D721Med (cell line): Measurements from ENCODE around the gene SH3BGRL.
A peak's percentile ranks its signal among the peaks of the same experiment; 100 is the strongest.

Experiments
- DNase-seq: peaks from one replicate; pipeline ENCODE4 v3.0.0; 2011; ENCODE audit warnings: low spot score; ENCODE audit not compliant: insufficient read length
- FAIRE-seq: peaks from 2 replicates; lab custom pipeline; 2011; peaks lifted over from hg19 to GRCh38; lab: Jason Lieb, UNC
- TF ChIP-seq, protein P1 (sequence below): IDR thresholded peaks from 2 replicates; pipeline ENCODE4 v1.5.1; 2012; ENCODE audit warnings: mild to moderate bottlenecking, control low read depth; ENCODE audit not compliant: insufficient read depth; ENCODE audit errors: missing control alignments

SH3BGRL gene

DNA sequence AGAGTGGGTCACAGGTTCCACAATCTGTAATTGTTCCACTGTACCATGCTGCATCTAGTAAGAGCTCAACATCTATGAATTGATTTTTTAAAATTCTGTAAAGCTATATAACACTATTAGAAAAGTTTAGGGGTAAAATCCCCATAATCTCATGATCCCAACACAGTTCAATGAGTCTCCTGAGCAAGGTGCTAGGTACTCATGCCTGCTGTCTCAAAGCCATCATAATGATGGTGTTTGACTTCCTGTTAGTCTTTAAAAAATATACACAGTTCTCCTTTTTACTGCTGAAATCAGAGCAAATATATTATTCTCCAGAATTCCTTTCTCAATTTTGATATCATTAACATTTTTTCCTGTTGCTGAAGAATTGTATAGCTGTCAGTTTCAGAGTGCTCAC lies 55.9 kb downstream of the SH3BGRL start:
- FAIRE-seq = no peak
- DNase-seq = no peak
- TF ChIP-seq, protein P1, sequence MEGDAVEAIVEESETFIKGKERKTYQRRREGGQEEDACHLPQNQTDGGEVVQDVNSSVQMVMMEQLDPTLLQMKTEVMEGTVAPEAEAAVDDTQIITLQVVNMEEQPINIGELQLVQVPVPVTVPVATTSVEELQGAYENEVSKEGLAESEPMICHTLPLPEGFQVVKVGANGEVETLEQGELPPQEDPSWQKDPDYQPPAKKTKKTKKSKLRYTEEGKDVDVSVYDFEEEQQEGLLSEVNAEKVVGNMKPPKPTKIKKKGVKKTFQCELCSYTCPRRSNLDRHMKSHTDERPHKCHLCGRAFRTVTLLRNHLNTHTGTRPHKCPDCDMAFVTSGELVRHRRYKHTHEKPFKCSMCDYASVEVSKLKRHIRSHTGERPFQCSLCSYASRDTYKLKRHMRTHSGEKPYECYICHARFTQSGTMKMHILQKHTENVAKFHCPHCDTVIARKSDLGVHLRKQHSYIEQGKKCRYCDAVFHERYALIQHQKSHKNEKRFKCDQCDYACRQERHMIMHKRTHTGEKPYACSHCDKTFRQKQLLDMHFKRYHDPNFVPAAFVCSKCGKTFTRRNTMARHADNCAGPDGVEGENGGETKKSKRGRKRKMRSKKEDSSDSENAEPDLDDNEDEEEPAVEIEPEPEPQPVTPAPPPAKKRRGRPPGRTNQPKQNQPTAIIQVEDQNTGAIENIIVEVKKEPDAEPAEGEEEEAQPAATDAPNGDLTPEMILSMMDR = no peak

DNA sequence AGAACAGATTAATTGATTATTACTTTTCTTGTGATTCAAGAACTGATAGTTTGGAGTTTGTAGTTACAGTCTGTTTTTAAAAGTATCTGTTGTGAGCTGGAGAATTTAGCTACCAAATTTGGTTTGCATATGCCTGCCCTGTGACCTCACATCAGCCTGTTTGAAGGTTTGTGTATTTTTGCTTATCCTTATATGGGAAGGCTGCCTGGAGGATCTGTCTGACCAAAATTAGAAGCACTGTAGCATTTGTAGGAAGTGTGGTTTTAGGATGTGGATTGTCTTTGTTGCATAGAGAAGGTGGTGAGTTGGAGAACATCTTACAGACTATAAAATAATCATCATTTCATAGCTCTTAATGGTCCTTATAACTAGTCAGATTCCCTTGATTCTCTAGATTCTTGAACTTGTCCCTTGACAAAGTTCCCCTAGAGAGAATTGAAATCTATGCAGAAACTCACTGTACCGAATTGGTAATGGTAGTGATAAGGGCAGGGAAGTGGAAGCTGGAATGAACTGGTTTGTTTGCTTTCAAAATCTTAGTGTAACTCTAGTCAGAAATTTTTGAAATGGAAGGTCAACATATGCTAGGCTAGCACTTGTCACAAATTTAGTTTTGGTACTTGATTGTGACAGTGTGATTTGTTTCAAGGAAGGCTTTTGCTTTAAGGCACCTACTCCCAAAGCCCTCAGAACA lies 57.3 kb downstream of the SH3BGRL start:
- DNase-seq (no peak), FAIRE-seq (peak; percentile 56)
- TF ChIP-seq, protein P1 = no peak

DNA sequence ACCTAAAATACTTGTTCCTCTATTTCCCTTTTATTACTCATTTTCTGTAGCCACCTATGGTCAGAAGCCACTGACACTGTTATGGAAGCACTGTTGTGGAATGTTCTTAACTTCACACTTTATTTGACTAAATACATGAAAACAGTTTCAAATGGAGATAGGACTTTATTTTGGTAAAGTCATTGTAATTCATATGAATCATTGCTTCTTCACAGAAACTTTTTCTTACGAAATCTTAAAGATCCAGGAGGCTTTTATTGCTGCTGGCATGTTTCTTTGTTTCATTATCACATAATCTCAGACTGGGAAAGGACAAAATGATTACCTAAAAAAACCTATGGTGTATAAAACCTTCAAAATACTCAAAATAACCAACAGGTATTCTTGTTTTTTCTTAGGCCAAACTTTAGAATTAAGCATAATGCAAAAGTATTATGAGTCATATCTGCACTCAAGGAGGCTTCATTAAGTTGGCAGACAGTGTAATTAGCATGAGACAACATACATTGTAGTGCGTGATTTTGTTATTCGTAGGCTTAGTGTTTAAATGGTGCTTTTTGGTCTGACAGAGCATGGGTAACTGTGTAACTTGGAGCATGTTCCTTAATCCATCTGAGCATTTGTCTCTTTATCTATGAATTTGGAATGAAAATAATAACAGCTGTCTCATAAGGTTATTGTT lies 58.0 kb downstream of the SH3BGRL start:
- TF ChIP-seq, protein P1 = no peak
- DNase-seq (no peak), FAIRE-seq (peak; percentile 61)

DNA sequence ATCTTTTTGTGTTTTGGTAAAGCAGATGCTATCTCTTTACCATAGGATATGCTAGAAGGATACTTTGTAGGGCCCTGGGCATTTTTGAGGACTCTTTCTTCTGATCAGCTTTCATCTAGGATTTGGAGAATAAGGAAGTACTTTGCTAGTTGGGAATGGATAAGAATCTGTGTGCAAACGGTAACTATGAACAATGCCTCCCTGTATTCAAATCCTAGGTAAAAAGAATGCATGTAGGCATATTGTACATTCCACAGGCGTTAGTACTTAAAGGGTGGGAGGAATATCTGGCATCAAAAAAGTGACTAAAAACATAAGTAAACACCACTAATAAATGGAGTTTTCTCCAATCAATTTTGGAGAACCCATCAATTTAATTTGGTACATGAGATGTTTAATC lies 59.7 kb downstream of the SH3BGRL start:
- DNase-seq = no peak
- FAIRE-seq = no peak
- TF ChIP-seq, protein P1 = no peak

DNA sequence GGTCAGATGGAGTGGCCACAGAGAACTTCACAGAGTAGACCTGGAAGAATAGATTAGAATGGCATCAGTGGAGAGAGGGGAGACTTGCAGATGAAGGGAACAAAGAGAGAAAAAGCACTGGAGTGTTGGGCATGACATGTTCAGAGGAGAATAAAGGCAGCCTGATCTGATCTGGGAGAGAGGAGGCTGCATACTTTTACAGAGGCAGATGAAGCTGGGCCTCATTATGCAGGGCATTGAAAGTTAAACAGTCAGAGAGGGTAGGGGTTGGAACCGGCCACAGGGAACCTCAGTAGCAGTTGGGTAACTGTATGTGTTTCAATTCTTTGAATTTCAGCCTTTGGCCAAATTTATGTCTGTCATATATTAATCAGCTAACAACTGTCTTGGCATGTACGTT lies 61.2 kb downstream of the SH3BGRL start:
- DNase-seq (no peak), FAIRE-seq (no peak)
- TF ChIP-seq, protein P1 = no peak

DNA sequence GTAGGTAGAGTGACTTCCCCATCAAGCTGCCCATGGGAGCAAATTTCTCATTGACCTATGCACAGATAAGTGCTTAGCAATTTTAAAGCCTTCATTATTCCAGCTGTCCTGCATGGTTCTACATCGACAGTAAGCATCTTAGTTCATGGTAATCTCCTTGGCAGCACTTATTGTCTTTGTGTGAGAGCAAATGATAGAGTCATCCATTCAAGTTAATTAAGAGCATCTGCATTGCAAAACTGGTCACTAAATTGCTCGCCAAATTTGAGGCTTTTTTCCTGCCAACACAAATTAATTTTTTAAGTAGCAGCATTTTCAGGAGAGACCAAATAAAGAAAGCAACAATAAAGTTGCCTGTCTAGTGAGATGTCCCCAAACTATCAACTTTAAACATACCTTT lies 76.7 kb downstream of the SH3BGRL start:
- peak; percentile 13 for DNase-seq
- TF ChIP-seq, protein P1 = no peak
- FAIRE-seq = peak; percentile 96

DNA sequence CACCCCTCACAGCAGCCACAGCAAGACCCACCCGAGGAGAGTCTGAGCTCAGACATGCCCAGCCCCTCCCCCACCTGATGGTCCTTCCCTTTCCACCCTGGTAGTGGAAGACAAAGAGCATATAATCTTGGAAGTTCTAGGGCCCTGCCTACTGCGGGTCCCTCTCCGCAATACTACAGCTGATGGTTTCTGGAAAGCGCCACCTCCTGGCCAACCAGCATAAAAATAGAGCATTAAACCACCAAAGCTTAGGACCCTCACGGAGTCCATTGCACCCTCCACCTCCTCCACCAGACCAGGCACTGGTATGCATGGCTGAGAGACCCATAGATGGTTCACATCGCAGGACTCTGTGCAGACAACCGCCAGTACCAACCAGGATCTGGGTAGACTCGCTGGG lies 78.2 kb downstream of the SH3BGRL start:
- DNase-seq = no peak

More for the DNA sequence above, 78.2 kb downstream of the SH3BGRL start:
- TF ChIP-seq, protein P1 = no peak
- no peak for FAIRE-seq
